Measurements from ENCODE around the gene DHX38.
"Not testable (repeated sequence)": the region's sequence is repeated elsewhere in the genome, so short reads cannot be mapped to it uniquely, and the experiment has no call there.

The DHX38 gene

GRCh38 chr16:72072514-72073342, 20.9 kb upstream of the DHX38 start:
- TF ChIP-seq, protein P1, sequence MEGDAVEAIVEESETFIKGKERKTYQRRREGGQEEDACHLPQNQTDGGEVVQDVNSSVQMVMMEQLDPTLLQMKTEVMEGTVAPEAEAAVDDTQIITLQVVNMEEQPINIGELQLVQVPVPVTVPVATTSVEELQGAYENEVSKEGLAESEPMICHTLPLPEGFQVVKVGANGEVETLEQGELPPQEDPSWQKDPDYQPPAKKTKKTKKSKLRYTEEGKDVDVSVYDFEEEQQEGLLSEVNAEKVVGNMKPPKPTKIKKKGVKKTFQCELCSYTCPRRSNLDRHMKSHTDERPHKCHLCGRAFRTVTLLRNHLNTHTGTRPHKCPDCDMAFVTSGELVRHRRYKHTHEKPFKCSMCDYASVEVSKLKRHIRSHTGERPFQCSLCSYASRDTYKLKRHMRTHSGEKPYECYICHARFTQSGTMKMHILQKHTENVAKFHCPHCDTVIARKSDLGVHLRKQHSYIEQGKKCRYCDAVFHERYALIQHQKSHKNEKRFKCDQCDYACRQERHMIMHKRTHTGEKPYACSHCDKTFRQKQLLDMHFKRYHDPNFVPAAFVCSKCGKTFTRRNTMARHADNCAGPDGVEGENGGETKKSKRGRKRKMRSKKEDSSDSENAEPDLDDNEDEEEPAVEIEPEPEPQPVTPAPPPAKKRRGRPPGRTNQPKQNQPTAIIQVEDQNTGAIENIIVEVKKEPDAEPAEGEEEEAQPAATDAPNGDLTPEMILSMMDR (IDR thresholded peaks at IDR 0.05; ENCODE audit: low read depth, low read length) = no peak
- in situ Hi-C loops (cut with HindIII; ENCODE audit: low sequenced_read_pairs) = no loop called here
- no peak for DNase-seq (ENCODE audit: low read depth, low spot score)
- H3K4me3 ChIP-seq (ENCODE audit: low read depth, low read length) = no peak overlapping the region

DNA sequence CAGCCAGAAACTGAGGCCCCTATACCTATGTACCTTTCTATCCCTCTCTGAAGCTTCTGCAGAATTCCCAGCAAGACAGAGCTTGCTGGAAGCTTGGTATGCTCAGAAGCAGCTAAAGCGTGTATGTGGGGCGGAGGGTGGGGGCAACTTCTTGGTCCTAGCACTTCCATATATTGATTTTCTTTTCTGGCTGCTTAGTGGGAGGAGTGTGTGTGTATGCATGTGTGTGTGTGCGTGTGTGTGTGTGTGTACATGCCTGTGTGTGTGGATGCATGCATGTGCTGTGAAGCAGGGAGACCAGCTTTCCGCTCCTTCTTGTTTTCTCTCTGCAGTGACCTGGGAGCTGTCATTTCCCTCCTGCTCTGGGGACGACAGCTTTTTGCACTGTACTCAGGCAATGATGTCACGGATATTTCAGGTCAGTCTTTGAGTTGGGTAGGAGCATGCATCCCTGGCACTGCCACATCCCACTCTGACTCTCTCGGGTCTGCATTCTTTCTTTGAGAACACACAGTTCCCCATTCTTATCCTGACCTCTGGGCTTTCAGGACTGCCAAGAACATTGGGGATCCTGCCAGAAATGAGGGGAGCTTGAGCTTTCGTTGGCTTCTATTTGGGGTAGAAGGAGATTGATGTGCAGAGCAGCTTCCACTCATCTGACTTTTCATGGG, 20.0 kb upstream of the DHX38 start:
- DNase-seq (ENCODE audit: low read depth, low spot score) = peak; percentile 1
- TF ChIP-seq, protein P1 (IDR thresholded peaks at IDR 0.05; ENCODE audit: low read depth, low read length) = no peak
- H3K4me3 ChIP-seq (ENCODE audit: low read depth, low read length) = no peak overlapping the region
- in situ Hi-C loops (cut with HindIII; ENCODE audit: low sequenced_read_pairs) = no loop called here

DNA sequence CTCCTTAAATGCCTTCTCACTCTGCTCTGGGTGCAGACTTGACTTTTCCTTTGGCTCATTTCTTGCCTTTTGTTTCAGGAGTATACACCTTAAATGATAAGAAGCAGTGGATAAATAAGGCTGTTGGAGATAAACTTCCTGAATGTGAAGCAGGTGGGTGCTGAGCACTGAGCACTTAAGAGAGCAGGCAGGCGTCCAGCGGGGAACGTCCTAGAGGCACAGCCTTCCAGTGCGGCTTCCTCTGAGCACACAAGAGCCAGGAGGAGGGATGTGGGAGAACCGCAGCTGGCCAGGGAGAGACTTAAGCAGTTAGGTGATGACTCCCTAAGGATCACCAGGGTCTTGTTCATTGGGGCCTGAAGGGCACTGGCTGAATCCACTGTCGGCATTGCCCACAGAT, 18.6 kb upstream of the DHX38 start:
- in situ Hi-C loops (cut with HindIII; ENCODE audit: low sequenced_read_pairs); H3K4me3 ChIP-seq (ENCODE audit: low read depth, low read length); DNase-seq (ENCODE audit: low read depth, low spot score): not testable (repeated sequence)

DNA sequence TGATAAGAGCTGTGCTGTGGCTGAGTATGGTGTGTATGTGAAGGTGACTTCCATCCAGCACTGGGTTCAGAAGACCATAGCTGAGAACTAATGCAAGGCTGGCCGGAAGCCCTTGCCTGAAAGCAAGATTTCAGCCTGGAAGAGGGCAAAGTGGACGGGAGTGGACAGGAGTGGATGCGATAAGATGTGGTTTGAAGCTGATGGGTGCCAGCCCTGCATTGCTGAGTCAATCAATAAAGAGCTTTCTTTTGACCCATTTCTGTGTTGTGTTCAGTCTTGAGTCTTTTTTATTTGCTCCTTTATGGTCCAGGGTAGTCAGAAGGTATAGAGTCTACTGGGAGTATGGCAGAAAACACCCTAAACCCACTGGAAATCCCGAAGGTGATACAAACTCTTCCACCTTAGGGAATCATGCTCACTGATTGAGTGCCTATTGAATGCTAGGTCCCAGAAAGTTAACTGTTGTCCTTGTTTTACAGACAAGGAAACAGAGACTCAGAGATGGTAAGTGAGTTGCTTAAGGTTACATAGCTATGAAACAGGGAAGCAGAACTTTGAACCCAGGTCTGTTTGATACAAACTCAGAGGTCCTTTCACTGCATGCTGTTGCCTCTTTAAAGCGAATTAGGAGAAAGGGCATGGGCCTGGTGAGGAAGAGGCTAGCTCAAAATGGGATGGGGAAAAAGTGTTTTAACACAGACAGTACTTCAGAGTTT, 16.5 kb upstream of the DHX38 start:
- in situ Hi-C loops (cut with HindIII; ENCODE audit: low sequenced_read_pairs); DNase-seq (ENCODE audit: low read depth, low spot score); H3K4me3 ChIP-seq (ENCODE audit: low read depth, low read length): not testable (repeated sequence)

- no peak overlapping the region for H3K4me3 ChIP-seq (ENCODE audit: low read depth, low read length)
- TF ChIP-seq, protein P1 (IDR thresholded peaks at IDR 0.05; ENCODE audit: low read depth, low read length) = no peak
- DNase-seq (ENCODE audit: low read depth, low spot score) = no peak
- in situ Hi-C loops (cut with HindIII; ENCODE audit: low sequenced_read_pairs) = no loop called here
Observed at GRCh38 chr16:72083778-72084404, 9.8 kb upstream of the DHX38 start.

DNA sequence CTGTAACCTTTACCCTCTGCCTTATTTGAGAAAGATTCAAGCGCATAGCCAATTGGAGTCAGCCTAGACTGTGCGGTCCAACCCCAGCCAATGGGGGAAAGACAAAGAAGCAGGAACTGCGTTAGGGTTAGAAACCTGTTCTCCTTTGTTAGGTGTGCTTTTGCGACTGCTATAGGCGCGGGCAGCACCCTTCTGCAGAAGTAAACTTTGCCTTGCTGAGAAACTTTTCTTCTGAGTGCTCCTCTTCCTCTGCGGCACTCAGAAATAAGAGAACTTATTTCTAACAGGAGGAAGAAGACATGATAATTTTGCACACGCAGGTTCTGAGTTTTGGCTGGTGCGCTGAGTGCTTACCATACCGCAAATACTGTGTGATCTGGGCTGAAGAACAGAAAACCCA, 9.2 kb upstream of the DHX38 start:
- DNase-seq (ENCODE audit: low read depth, low spot score) = no peak
- no peak overlapping the region for H3K4me3 ChIP-seq (ENCODE audit: low read depth, low read length)
- in situ Hi-C loops (cut with HindIII; ENCODE audit: low sequenced_read_pairs) = no loop called here
- TF ChIP-seq, protein P1 (IDR thresholded peaks at IDR 0.05; ENCODE audit: low read depth, low read length) = no peak

DNA sequence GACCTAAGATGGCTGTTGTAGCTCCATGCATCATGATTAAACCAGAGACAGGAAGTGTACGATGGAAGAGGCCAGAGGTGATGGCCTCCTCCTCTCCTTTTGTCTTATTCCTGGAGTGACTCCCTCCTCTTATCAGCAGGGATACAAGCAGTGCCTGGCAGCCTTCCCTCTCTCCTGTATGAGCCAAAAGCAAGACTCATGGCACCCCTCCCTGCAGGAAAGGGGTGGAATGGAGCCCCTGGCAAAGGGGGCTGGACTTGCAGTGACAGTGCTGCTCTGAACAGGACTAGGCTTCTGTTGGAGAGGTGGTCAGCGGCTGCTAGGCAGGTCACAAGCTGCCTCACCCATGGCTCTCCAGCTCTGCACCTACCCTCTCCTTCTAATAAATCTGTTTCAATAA, 8.6 kb upstream of the DHX38 start:
- no peak for DNase-seq (ENCODE audit: low read depth, low spot score)
- TF ChIP-seq, protein P1 (IDR thresholded peaks at IDR 0.05; ENCODE audit: low read depth, low read length) = no peak
- no peak overlapping the region for H3K4me3 ChIP-seq (ENCODE audit: low read depth, low read length)
- in situ Hi-C loops (cut with HindIII; ENCODE audit: low sequenced_read_pairs) = no loop called here

All from astrocyte of the spinal cord (primary cell).